Ovary (tissue), 9 donors: ENCODE measurements around the gene TIMM10. TPM values are rescaled to one million over a fixed set of nuclear protein-coding genes. Genes with fewer than 3 reads are reported as not detected.

ENCODE experiments used
- DNase-seq, 5 donors: peaks; one replicate each; pipeline ENCODE4 v3.0.0-alpha.2; 2019 to 2020
- H3K27ac ChIP-seq, 2 donors: fragments of 200-600 bp; one replicate each; pipeline versions ENCODE4 v1.5.1 to v1.8.0; 2019 to 2022
- H3K27me3 ChIP-seq: fragments of 200-600 bp; one replicate; pipeline ENCODE4 v1.8.0; 2022
- H3K36me3 ChIP-seq: fragments of 200-600 bp; sonication (generic); one replicate; pipeline ENCODE4 v1.5.1; 2019
- H3K4me1 ChIP-seq: one replicate; pipeline ENCODE4 v1.8.1; 2013; ENCODE audit warnings: mild to moderate bottlenecking, moderate library complexity; ENCODE audit not compliant: insufficient read depth
- H3K4me3 ChIP-seq: fragments of 200-600 bp; sonication (generic); one replicate; pipeline ENCODE4 v1.5.1; 2017
- H3K9me3 ChIP-seq, 2 donors: fragments of 200-600 bp in 1 of 2; sonication (generic) in 1 of 2; one replicate each; pipeline versions ENCODE4 v1.5.1 to v1.8.1; 2013 to 2019; ENCODE audit warnings: mild to moderate bottlenecking in 1 of 2, moderate library complexity in 1 of 2
- EP300 ChIP-seq: sonication (generic); formaldehyde crosslinking; IDR thresholded peaks from one replicate; pipeline ENCODE4 v1.6.1; 2017; ENCODE audit warnings: antibody characterized with exemption
- POLR2A ChIP-seq: fragments of 450-650 bp; IDR thresholded peaks from one replicate; pipeline ENCODE4 v1.6.1; 2017; ENCODE audit warnings: antibody characterized with exemption, mild to moderate bottlenecking, moderate library complexity
- WGBS, 3 donors: extraction: QIAGEN DNeasy Blood & Tissue Kit in 1 of 3; methylation state at CpG; one replicate each; pipeline versions ENCODE4 v1.1.5 to v1.1.7; 2013 to 2017; 5-methylcytosine and 5-hydroxymethylcytosine counted together
- intact Hi-C, 4 donors: fragments of 100-400 bp; cut with DNase I; formaldehyde crosslinking; loops; one replicate each; pipeline versions ENCODE4 v1.11.0 to v1.15.1; 2022 to 2023
- polyA plus RNA-seq, 2 donors: library from polyadenylated mRNA; stranded (reverse); fragments of 200-250 nt in 1 of 2; fragments of 350-450 nt in 1 of 2; fragmentation: Illumina TruSeq in 1 of 2; extraction: RNeasy Lipid Tissue Mini Kit (QIAGEN cat#74804) in 1 of 2; gene quantifications; one replicate each; pipeline ENCODE4 v1.2.3, GENCODE V29; 2013 to 2014
- total RNA-seq, 7 donors: library from RNA; depleted of rRNA in 2 of 7; stranded (reverse); fragments of >200 nt in 2 of 7; fragmentation: NEBNext Ultra II Directional in 3 of 7; extraction: Animal tissue kit (Norgen Biotek cat#: 25700) in 3 of 7; gene quantifications; one replicate each; pipeline versions ENCODE4 v1.1.0 to v1.2.4, GENCODE V29; 2016 to 2023
- TF ChIP-seq, protein P1 (sequence below), 3 donors: fragments of 450-650 bp in 2 of 3; fragments of 200-600 bp in 1 of 3; IDR thresholded peaks; one replicate each; pipeline versions ENCODE4 v1.5.1 to v1.8.0; 2016 to 2022; ENCODE audit warnings: antibody characterized with exemption in 3 of 3, mild to moderate bottlenecking in 1 of 3
- donor health status: DM: no; HTN: no; CAD: no; lungs with moderate emphysema.
- donor health status: DM: no; HTN: no; CAD: no.
- donor health status: Bipolar disorder and iron deficiency.
- donor health status: DM: yes; HTN: yes; CAD: no.
- donor health status: DM: no; HTN: no; CAD: no.
- donor health status: DM: yes; HTN: yes; CAD: no.

Gene TIMM10
- total and polyA plus RNA-seq, 9 donors: 23.4 to 42.0 (median 36.6) TPM

GRCh38 chr11:57497303-57498247 lies 33.0 kb downstream of the TIMM10 start:
- no peaks in the 10 kb centered on the region for H3K36me3 ChIP-seq

GRCh38 chr11:57496109-57496820 lies 34.3 kb downstream of the TIMM10 start:
- intact Hi-C loops: no loop called here
- no peaks in the 10 kb centered on the region for H3K9me3 ChIP-seq
- H3K36me3 ChIP-seq: no peaks in the 10 kb centered on the region
- peaks cover 14% of the 10 kb centered on the region for H3K4me1 ChIP-seq
- no peak for DNase-seq
- no peak for TF ChIP-seq EP300
- TF ChIP-seq, protein P1, sequence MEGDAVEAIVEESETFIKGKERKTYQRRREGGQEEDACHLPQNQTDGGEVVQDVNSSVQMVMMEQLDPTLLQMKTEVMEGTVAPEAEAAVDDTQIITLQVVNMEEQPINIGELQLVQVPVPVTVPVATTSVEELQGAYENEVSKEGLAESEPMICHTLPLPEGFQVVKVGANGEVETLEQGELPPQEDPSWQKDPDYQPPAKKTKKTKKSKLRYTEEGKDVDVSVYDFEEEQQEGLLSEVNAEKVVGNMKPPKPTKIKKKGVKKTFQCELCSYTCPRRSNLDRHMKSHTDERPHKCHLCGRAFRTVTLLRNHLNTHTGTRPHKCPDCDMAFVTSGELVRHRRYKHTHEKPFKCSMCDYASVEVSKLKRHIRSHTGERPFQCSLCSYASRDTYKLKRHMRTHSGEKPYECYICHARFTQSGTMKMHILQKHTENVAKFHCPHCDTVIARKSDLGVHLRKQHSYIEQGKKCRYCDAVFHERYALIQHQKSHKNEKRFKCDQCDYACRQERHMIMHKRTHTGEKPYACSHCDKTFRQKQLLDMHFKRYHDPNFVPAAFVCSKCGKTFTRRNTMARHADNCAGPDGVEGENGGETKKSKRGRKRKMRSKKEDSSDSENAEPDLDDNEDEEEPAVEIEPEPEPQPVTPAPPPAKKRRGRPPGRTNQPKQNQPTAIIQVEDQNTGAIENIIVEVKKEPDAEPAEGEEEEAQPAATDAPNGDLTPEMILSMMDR (IDR thresholded peaks at IDR 0.05): no peak
- H3K27me3 ChIP-seq: no peaks in the 10 kb centered on the region
- 74 to 82% (median 80%) methylated on average over 9 of the region's 9 CpGs for WGBS, 3 donors
- no peak overlapping the region for H3K27ac ChIP-seq
- H3K4me3 ChIP-seq: no peak overlapping the region

More at GRCh38 chr11:57497303-57498247, 33.0 kb downstream of the TIMM10 start:
- intact Hi-C loops: no loop called here
- DNase-seq: no peak
- TF ChIP-seq POLR2A: no peak
- TF ChIP-seq, protein P1 (IDR thresholded peaks at IDR 0.05): no peak
- peaks cover 15% of the 10 kb centered on the region for H3K4me1 ChIP-seq
- 92 to 96% (median 94%) methylated on average over 15 of the region's 15 CpGs for WGBS, 3 donors
- no peak overlapping the region for H3K27ac ChIP-seq
- H3K4me3 ChIP-seq: no peak overlapping the region
- no peaks in the 10 kb centered on the region for H3K27me3 ChIP-seq
- no peaks in the 10 kb centered on the region for H3K9me3 ChIP-seq

- TF ChIP-seq EP300: no peak
- TF ChIP-seq, protein P1 (IDR thresholded peaks at IDR 0.05): peak; percentile 64 to 69 (median 64)
- TF ChIP-seq POLR2A: no peak
- peak; percentile 54 to 74 (median 68) for DNase-seq
- intact Hi-C loops: loop anchor here (2.0 kb wide), 2 partner anchors 31 to 33 kb away; no protein-coding TSS in a partner anchor
Observed at GRCh38 chr11:57493507-57494503, 36.7 kb downstream of the TIMM10 start.

More at GRCh38 chr11:57493507-57494503, 36.7 kb downstream of the TIMM10 start:
- H3K36me3 ChIP-seq: no peaks in the 10 kb centered on the region
- H3K4me1 ChIP-seq: no peaks in the 10 kb centered on the region
- no peaks in the 10 kb centered on the region for H3K27me3 ChIP-seq
- H3K9me3 ChIP-seq: no peaks in the 10 kb centered on the region
- H3K27ac ChIP-seq: no peak overlapping the region
- WGBS, 3 donors: 65 to 71% (median 68%) methylated on average over 15 of the region's 15 CpGs
- H3K4me3 ChIP-seq: no peak overlapping the region
